GM10248 (cell line): Measurements from ENCODE around the gene FAM217B.

Experiments used
- CTCF ChIA-PET: fragments of 300-600 bp; sonication (Branson Sonifier 250); formaldehyde crosslinking; extraction: SDS; loops from one replicate; lab custom pipeline; 2021; ENCODE audit warnings: antibody characterized with exemption; lab: Yijun Ruan, JAX
- POLR2A ChIA-PET: fragments of 350-650 bp; sonication (Branson Sonifier 250); formaldehyde crosslinking; extraction: SDS; loops from one replicate; lab custom pipeline; 2020; ENCODE audit warnings: antibody characterized with exemption; lab: Yijun Ruan, JAX
- DNase-seq: peaks from one replicate; pipeline ENCODE4 v3.0.0; 2012; ENCODE audit errors: extremely low spot score
- TF ChIP-seq, protein P1 (sequence below): IDR thresholded peaks from 2 replicates; pipeline ENCODE4 v1.5.1; 2012; ENCODE audit warnings: mild to moderate bottlenecking, low read depth; ENCODE audit errors: extremely low read depth, missing control alignments, control extremely low read depth

The FAM217B gene

DNA sequence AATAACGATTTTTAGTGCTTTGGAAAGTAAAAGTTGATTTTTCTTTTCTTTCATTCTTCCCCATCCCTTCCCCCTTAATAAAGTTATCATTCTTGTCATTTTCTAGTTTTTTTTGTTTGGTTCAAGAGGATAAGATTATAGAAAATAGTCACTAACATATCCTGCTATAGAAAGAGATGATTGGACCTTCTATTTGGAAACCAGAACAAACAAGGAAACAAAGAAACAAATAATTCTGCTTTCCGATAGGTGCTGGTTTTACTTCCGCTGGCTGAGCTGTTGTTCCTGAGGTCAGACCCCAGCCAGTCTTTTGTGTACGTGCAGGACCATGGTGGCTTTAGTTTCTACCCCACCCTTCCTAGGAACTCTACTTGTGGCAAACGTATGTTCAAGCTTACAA is 17.9 kb downstream of the FAM217B start, which contains the start of gene CDH26:
Gene CDH26, plus strand, starts transcription at position 301 of the 400 bp plus-strand sequence. CDS start 304 bp downstream, outside the sequence.
- POLR2A ChIA-PET = no interaction called here
- TF ChIP-seq, protein P1, sequence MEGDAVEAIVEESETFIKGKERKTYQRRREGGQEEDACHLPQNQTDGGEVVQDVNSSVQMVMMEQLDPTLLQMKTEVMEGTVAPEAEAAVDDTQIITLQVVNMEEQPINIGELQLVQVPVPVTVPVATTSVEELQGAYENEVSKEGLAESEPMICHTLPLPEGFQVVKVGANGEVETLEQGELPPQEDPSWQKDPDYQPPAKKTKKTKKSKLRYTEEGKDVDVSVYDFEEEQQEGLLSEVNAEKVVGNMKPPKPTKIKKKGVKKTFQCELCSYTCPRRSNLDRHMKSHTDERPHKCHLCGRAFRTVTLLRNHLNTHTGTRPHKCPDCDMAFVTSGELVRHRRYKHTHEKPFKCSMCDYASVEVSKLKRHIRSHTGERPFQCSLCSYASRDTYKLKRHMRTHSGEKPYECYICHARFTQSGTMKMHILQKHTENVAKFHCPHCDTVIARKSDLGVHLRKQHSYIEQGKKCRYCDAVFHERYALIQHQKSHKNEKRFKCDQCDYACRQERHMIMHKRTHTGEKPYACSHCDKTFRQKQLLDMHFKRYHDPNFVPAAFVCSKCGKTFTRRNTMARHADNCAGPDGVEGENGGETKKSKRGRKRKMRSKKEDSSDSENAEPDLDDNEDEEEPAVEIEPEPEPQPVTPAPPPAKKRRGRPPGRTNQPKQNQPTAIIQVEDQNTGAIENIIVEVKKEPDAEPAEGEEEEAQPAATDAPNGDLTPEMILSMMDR = no peak
- CTCF ChIA-PET = interaction anchor here (1.1 to 4.0 kb wide), 2 partner anchors 8 to 10 kb away, joined by 4 to 12 read pairs; no protein-coding TSS in a partner anchor
- no peak for DNase-seq

GRCh38 chr20:59958626-59959025 is 18.4 kb downstream of the FAM217B start:
- DNase-seq = no peak
- TF ChIP-seq, protein P1 = no peak
- ChIA-PET POLR2A (no interaction called here), CTCF (interaction anchor here (1.1 to 4.0 kb wide), 2 partner anchors 8 to 10 kb away, joined by 4 to 12 read pairs; no protein-coding TSS in a partner anchor)

- TF ChIP-seq, protein P1 = no peak
- DNase-seq = no peak
- ChIA-PET POLR2A (no interaction called here), CTCF (interaction anchor here (1.2 to 4.0 kb wide), 3 partner anchors 10 to 21 kb away, joined by 3 to 12 read pairs (median 6); partner anchors contain the start of genes FAM217B and PPP1R3D)
These were observed 21.2 kb downstream of the FAM217B start for GRCh38 chr20:59961423-59961822.

DNA sequence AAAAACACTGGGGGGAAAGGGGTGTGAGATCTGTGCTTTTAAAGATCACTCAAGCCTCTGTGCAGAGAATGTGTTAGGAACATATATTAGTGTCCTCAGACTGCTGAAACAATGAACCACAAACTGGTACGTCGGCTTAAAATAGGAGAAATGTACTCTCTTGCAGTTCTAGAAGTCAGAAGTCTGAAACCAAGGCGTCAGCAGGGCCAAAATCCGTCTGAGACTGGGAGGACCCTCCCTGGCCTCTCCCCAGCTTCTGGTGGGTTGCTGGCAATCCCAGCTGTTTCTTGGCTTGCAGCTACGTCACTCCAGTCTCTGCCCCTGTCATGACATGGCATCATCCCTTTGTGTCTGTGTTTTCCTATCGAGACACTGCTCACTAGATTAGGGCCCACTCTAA is 22.0 kb downstream of the FAM217B start:
- DNase-seq = no peak
- TF ChIP-seq, protein P1 = no peak
- ChIA-PET CTCF (interaction anchor here (1.3 to 2.0 kb wide), 2 partner anchors 12 to 14 kb away, joined by 3 to 6 read pairs; no protein-coding TSS in a partner anchor), POLR2A (no interaction called here)

- ChIA-PET POLR2A (no interaction called here), CTCF (no interaction called here)
- TF ChIP-seq, protein P1 = no peak
- DNase-seq = no peak
These were observed 26.2 kb downstream of the FAM217B start for GRCh38 chr20:59966428-59966827.

DNA sequence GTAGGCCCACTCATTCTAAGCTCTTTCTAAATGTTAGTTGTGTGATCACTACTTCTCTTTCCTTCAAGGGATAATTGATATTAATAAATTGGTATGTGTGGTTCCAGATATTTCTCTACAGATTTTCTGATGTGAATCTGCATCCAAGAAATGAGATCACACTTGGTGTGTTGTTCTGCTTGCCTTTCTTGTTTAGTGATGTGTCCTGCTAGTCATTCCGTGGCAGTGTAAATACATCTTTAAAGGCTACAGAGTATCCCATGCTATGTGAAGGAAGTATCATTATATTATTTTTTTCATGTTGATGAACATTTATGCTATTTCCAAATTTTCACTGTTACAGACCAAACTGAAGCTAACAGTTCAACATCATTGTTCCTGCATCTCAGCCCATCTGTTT is 31.2 kb downstream of the FAM217B start:
- ChIA-PET POLR2A (no interaction called here), CTCF (interaction anchor here (1.2 to 2.0 kb wide), 2 partner anchors 11 to 17 kb away, joined by 3 to 6 read pairs; no protein-coding TSS in a partner anchor)
- DNase-seq = no peak
- TF ChIP-seq, protein P1 = no peak
